Measurements from ENCODE around the gene ABHD16B.
"Not testable (repeated sequence)": the region's sequence is repeated elsewhere in the genome, so short reads cannot be mapped to it uniquely, and the experiment has no call there.

Gene ABHD16B

DNA sequence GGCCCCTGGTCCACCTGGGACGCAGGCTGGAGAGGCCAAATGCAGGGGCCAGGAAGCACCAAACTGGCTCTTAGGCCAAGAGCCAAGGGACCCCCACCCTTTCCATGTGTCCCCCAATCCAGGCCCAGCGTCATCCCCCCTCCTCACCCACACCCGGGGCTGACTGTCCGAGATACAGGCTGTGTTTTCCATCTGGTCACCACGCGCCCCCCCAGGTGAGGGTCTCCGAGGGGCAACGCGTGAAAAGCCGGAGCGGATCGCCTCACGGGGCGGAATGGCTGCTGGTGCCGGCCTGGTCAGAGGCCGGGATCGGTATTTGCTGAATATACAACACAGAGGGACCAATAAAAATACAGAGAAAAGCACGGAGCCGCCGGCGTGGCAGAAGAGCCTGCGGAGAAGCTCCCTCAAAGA lies 5.2 kb upstream of the ABHD16B start:
- no peak for DNase-seq

DNA sequence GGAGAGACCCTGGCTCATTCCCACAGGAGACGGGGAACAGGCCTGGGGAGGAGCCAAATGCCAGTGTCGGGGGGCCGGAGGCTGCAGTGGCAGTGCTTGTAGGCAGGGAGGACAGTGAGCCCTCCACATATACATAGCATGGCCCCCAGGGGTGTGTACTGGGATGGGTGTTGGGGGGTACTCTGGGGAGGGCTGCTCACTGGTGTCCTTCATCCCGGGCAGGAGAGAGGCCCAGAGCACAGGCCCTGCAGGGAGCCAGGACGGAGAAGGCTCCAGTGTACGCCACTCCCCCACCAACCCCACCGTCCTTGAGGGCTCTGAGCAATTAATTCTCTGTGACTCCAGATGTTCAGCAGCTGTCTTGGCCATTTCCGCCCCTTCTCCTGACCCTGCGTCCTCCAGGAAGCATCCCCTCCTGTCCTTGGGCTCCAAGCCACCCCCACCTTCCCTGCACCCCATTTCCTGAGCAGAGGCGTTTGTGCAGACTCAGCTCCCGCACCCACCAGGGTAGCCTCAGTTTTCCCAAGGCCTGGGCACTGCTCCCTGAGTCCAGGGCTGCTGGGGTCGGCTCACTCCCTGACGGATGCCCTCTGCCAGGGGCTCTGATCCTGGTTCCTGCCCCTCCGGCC lies 3.4 kb upstream of the ABHD16B start:
- DNase-seq, result no peak

DNA sequence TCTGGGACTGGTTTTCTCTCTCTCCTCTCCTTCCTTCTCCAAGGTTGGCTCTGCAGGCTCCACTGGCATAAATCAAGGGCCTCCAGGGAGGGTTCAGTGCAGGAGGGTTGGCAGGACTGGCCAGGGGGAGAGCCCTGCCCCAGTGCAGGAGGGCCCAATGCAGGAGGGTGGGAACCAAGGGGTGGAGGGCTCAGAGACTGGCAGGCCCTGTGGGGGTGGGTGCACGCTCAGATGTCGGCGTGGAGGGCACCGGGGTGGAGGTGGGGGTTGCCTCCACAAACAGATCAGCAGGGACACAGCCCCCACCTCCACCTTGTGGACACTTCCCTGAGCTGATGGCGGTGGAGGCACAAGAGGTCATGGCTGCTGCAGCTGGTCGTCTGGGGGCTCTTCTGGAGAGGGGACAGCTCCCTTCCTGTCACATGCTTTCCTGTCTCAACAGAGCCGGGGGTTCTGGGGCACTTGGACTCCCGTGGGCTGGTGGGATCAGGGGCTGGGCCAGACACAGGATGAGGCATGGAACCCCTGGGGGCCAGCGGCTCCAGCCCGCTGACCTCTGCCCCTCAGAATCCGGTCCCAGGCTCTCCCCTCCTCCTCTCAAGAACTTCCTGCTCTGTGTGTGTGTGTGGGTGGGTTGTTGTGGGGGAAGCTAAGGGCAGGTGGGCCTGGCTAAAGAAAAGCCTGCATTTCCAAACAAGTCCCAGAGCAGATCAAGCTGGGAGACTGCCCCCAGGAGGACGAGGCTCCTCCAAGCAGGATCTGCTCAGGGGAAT lies 2.7 kb upstream of the ABHD16B start:
- no peak for DNase-seq

DNA sequence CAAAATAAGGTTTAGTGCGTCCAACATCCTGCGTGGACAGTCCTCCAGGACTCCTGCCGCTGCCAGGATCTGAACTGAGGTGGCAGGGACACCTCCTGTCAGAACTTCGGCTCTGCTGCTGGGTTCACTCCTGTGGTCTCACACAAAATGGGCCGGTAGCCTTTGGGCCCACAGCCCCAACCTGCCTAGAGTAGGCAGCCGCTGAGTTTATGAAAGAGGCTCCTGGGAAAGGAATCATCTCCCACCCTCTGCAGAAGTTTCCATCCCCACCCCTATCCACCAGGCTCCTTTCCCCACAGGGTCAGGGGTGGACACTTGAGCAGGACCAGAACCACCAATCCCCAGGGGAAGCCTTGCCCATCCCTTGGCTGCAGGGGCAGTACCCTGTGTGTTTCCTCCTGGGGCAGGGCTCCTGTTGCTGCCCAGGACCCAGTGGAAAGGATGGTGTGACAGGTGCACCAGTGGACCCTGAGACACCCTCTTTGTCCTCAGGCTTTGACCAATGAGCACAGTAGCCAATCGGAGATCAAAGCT lies 2.1 kb upstream of the ABHD16B start:
- DNase-seq, result no peak

DNA sequence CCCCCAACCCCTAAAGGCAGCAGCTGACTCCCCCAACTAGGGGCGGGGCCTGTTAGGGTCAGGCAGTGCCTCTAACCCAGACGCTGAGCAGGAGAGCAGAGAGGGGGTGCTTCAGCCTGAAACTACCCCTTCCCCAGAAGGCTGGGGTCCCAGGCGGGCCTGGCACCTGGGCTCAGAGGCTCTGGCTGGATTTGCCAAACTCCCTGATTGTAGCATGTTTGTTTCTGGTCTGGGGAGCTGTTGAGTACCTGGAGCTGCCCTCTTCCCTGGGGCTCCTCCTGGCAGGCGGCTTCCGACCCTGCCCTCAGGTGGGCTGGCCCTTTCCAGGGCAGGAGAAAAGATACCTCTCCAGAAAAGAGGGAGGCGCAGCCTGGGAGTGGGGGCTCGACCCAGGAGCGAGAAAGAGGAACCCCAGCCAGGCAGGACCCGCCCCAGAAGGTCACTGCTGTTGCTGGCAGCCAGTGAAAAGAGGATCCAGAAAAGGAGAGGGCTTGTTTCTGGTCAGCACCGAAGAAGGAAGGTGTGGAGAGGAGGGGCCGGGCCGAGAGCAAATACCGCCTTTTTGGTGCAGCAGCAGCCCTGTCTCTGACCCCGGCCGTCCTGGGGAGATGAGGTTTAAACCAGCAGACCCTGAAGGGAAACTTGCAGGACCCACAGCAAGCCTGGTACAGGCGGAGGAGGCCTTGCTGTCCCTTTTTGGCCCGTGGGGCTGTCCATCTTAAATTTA lies 810 bp upstream of the ABHD16B start:
- no peak for DNase-seq

DNA sequence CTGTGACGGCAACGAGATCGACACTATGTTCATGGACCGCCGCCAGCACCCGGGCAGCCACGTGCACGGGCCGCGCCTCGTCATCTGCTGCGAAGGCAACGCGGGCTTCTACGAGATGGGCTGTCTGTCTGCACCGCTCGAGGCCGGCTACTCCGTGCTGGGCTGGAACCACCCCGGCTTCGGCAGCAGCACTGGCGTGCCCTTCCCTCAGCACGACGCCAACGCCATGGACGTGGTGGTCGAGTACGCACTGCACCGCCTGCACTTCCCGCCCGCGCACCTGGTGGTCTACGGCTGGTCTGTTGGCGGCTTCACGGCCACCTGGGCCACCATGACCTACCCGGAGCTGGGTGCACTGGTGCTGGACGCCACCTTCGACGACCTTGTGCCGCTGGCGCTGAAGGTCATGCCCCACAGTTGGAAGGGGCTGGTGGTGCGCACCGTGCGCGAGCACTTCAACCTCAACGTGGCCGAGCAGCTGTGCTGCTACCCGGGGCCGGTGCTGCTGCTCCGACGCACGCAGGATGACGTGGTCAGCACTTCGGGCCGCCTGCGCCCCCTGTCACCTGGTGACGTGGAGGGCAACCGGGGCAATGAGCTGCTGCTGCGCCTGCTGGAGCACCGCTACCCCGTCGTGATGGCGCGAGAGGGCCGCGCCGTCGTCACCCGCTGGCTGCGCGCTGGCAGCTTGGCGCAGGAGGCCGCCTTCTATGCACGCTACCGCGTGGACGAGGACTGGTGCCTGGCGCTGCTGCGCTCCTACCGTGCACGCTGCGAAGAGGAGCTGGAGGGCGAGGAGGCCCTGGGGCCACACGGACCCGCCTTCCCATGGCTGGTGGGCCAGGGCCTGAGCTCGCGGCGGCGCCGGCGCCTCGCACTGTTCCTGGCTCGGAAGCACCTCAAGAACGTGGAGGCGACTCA lies 943 bp downstream of the ABHD16B start:
- no peak for DNase-seq

DNA sequence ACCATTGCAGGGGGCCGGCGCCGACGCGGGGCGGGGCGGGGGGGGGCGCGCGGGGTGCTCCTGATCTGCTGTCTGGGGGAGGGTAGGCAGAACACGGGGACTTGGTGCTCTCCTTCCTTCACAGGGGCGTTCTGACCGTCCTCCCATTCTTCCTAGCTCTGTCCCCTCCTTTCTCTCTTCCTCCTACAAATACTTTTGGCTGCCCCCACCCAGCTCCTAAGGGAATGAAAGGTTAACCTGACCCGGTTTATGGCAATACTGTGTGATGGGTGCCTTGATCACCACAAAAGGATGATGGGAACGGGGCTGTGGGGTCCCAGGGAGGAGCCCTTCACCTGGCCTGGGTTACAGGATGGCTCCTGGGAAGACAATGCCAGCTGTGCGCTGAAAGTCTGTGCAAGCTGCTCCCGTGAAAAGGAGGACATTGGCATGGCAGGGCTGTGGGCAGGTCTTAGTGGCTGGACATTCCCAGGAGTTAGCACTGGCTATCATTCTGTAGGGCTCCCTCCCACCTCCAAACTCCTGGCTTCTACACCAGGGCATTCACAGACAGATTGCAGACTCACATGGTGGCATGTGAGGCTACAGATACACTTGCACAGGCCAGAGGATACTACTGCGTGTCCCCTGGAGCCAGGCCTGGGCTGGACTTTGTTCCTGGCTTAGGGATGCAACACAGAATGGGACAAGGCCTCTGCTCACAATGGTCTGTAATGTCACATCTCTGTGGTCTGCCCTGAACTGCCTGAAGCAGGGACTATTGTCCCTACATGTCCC lies 1.9 kb downstream of the ABHD16B start:
- no peak for DNase-seq

DNA sequence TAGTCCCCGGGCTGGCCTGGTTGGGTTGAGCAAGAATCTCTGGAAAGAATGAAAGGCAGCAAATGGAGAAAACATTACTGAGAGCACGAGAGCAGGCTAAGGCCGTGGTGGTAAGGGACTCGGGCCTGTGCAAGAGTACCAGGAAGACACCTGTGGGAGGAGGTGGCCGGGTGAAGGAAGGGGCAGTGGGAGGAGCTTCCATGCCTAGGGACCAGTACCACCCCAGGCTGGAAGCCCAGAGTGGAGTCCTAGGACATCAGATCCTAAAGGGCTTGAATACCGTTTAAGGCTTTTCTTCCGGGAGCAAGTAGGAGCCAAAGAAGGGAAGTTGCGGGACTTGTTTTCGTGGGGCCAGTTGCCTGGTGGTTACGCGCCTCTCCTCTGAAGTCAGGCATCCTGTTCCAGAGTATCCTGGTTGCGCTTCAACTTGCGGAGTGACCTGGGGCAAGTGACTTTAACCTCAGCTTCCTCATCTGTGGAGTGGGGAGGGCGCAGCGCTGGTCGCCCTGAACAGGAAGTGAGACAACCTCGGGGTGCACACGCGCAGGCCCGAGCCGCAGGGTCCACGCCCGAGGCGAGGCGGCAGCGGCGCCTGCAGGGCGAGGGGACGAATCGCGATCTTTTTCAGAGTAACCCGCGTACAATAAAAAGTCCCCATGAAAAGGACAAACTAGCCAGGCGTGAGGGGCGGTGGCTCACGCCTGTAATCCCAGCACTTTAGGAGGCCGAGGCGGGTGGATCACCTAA lies 2.7 kb downstream of the ABHD16B start:
- DNase-seq, result peak; percentile 61

DNA sequence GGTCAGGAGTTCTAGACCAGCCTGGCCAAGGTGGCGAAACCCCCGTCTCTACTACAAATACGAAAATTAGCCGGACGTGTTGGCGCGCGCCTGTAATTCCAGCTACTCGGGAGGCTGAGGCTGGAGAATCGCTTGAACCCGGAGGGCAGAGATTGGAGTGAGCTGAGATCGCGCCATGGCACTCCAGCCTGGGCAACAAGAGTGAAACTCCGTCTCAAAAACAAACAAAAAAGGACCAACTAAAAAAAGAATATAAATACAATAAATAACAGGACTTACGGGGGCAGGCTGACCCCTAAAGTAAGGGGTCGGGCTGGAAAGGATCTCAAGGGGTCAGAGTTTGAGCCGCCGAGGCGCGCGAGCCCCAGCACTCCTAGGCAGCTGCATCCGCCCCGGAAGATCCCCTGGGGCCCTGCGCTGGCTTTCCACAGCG lies 3.3 kb downstream of the ABHD16B start:
- DNase-seq, result no peak

DNA sequence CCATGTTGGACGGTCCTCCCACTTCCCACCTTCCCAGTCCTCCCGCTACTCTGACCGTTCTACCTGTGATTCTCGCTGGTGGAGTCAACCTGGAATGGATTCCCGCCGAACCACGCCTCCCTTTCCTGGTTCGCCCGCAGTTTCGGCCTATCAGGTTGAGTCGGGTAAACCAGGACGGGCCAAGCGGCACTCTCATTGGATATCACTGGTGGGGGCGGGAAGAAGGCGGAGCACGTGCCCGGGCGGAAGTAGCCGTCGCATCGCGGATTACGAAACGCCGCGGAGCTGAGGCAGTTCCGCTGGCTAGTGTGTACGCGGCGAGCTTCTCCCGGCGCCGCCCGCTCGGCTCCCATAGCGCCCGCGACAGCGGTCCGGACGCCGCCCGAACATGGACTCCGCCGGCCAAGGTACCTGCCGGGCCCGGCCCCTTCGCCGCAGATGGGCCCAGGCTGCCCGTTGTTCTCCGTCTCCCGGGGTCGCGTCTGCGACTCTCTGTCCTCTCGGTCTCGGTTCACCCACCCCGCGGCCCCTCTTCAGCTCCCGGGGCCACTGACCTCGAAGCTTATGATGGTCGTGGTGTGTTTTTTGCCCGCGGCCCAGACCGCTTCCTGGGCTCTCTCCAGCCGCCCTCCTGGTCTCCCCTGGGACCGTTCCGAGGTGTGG lies 3.8 kb downstream of the ABHD16B start, which contains the start of gene TPD52L2:
TSS of gene TPD52L2 (plus strand) at position 293 of the 663 bp plus-strand sequence. CDS start at position 389, 96 bp downstream.
- peak; percentile 98 for DNase-seq

DNA sequence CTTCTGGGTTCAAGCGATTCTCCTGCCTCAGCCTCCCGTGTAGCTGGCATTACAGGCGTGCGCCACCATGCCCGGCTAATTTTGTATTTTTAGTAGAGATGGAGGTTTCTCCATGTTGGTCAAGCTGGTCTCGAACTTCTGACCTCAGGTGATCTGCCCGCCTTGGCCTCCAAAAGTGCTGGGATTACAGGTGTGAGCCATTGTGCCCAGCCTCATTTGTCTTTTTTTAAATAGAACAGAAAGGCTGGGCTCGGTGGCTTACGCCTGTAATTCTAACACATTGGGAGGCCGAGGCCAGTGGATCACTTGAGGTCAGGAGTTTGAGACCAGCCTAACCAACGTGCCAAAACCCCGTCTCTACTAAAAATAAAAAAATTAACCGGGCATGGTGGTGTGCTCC lies 5.7 kb downstream of the ABHD16B start:
- DNase-seq, result not testable (repeated sequence)

DNA sequence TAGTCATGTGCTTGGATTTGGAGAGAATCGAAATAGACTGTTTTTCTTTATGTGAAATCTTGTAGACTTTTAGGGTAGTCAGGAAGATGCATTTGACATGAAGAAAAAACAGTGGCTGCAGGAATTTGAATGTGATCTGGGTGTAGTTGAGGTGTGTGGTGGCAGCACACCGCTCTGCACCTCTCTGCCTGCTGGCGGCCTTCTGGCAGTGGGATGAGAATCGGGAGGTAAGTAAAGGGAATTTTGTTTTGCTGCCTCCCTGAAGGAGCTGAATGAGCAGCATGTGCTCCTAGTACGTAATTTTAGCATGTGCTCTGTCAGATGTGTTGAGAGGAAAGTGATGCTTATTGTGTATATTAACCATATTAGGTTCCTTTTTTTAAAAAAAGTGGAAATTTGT lies 7.0 kb downstream of the ABHD16B start:
- no peak for DNase-seq

DNA sequence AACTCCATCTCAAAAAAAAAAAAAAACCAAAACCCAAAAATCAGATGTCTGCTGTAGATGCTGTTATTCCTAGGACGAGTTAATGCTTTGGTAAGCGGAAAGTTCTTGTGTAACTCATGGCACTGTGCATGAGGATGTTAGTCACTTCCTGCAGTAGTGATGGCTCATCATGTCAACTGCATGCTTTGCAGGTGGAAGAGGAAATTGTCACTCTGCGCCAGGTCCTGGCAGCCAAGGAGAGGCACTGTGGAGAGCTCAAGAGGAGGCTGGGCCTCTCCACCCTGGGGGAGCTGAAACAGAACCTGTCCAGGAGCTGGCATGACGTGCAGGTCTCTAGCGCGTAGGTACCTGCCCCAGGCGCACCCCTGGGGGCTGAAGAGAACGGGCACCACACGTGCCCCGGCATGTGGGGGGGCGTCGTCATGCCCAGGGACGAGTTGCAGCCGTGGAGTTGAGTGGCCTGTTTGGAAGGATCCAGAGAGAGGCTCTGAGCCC lies 12.2 kb downstream of the ABHD16B start:
- no peak for DNase-seq

DNA sequence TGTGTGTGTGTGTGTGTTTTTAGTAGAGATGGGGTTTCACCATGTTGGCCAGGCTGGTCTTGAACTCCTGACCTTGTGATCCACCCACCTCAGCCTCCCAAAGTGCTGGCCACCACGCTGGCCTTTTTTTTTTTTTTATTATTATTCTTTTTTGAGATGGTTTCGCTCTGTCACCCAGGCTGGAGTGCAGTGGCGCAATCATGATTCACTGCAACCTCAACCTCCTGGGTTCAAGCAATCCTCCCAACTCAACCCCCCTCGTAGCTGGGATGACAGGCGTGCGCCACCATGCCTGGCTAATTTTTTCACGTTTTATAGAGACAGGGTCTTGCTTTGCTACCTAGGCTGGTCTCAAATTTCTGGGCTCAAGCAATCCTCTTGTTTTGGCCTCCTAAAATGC lies 12.9 kb downstream of the ABHD16B start:
- not testable (repeated sequence) for DNase-seq

DNA sequence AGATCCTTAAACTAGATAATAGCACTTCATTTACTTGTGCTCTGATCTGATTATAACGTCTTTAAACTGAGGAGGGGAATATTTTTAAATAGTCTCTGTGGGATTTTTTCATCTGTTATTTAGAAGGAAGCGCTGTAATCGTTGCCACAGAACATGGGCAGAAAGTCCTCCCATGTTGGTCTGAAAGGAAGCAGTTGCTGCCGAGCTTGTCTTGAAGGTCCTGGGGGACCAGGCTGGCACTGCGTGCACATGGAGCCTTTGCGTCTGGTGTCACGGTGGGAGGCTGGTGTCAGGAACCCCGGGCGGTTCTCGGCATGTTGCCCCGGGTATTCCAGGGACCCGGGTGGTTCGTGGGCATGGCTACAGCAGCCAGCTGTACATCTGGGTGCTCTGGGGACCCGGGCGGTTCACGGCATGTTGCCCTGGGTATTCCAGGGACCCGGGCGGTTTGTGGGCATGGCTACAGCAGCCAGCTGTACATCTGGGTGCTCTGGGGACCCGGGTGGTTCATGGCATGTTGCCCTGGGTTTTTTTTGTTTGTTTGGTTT lies 15.3 kb downstream of the ABHD16B start:
- no peak for DNase-seq

DNA sequence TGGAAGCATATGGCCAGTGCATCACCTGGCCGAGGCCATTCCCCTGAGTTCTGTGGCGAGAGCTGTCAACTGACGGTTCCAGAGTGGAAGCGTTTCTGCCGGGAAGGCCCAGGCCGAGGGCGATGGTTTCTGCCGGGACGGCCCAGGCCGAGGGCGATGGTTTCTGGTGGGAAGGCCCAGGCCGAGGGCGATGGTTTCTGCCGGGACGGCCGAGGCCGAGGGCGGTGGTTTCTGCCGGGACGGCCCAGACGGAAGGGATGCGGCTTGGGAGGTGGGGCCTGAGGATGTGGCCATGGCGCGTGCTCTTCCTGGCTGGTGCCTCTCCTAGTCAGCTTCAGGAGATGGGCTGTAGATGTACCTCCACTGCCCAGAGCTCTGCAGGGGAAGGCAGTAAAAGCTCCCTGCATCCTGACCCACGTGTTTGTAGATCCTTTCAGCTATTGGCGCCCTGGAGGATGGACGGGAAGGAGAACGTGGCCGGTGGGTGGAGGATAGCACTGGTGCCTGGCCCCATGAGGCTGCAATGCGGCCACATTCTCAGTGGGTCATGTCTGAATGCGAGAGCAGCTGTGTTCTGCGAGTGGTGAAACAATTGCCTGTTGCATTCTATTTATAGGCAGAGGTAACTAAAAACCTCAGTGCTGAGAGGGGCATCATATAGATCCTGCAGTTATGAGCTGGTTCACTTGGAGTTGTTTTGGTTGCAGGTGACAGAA lies 16.6 kb downstream of the ABHD16B start:
- no peak for DNase-seq

DNA sequence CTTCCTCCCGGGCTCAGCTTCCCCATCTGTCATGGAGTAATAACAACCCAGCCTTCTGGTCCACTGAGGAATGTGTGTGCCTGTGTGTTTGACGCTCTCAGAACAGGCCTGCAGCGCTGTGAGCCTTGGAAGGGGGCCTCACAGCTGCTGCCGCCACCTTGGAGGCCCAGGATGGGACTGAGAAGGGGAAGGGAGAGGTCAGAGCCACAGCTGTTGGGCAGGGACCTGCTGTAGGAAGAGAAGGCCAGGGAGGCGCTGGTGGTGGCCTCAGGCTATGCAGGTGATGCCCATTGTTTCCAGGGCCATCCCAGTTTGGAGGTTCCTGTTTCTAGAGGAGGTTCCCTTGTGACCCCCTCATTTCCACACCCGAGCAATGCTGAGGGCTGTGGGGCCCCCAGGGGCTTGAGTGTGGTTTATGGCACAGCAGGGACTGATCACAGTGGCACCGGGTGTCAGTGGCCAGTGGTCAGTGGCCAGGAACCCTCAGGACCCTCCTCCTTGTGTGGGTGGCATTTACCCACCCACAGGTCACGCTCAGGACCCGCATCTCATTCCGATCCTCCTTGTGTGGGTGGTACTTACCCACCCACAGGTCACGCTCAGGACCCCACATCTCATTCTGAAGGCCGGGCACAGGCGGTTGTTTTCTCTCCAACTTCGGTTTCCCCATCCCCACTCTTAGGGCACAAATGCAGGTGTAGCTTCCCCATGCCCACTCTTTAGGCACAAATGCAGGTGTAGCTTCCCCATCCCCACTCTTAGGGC lies 17.8 kb downstream of the ABHD16B start:
- DNase-seq, result no peak

DNA sequence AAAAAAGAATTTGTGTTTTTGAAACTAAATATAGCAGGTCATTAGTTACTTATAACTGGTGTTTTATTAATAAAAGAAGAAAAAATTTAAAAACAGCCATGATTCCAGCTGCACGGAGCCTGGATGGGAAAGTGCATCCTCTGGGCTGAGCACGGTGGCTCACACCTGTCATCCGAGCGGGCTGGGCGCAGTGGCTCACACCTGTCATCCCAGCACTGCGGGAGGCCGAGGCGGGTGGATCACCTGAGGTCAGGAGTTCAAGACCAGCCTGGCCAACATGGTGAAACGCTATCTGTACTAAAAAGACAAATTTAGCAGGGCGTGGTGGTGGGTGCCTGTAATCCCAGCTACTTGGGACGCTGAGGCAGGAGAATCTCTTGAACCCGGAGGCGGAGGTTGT lies 19.6 kb downstream of the ABHD16B start:
- DNase-seq, result not testable (repeated sequence)
